GM19035 (cell line): ENCODE results near the gene GORASP2.

ENCODE experiments used
- ATAC-seq: cut with Tn5 transposase; IDR thresholded peaks from one replicate; pipeline ENCODE4 v1.9.1; 2021; ENCODE audit not compliant: unreplicated experiment

Gene GORASP2

GRCh38 chr2:170922634-170923494, 6.2 kb upstream of the GORASP2 start:
- no peak for ATAC-seq

DNA sequence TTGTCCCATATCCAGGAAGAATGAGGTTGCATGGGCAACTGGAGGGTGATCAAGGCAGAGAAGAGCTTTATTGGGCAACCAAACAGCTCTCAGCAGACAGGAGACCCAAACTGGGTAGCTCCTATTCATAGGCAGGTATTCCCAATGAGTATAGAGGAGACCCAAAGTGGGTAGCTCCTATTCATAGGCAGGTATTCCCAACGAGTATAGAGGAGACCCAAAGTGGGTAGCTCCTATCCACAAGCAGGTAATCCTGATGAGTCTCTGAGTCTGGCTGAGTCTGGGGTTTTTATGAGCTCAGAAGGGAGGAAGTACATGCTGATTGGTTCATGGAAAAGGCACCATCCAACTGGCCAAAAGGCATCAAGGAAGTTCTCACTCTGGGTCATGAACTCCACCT, 5.3 kb upstream of the GORASP2 start:
- ATAC-seq, result no peak

DNA sequence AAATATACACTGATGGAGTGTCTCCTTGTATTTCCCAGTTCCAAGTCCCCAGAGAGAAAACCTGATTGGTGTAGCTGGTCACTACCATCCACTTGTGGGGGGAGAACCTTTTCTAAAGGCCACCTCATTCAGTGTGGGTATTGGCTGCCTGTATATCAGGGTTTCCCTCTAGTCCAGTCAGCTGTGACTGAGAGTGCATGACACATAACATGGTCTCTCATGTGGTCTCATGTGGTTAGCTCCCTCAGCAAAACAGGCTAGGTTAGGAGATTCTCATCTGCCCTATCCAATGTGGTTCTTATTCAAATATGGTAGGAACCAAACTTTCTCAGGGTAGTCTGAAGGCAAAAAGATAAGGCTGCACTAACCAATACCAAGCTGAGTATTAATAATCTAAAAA, 4.1 kb upstream of the GORASP2 start:
- no peak for ATAC-seq

- ATAC-seq, result no peak
Measured at GRCh38 chr2:170925923-170926322, 3.1 kb upstream of the GORASP2 start.

DNA sequence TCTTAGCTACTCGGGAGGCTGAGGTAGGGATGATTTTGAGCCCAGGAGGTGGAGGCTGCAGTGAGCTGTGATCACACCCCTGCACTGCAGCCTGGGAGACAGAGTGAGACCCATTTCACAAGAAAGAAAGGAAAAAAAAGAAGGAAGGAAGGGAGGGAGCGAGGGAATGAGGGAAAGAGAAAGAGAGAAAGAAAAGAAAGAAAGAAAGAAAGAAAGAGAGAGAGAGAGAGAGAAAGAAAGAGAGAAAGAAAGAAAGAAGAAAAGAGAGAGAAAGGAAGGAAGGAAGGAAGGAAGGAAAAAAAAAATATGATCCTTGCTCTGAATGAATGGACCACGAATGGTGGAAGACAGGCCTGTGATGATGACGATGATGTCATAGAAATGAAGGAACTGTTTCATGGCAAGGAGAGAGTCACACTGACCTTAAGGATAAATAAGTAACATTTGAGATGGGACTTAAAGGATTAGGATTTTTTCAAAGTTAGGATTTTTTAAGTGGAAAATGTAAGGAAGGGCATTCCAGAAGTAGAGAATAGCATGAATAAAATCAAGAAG, 2.2 kb upstream of the GORASP2 start:
- ATAC-seq, result no peak

GRCh38 chr2:170928036-170928823, 823 bp upstream of the GORASP2 start:
- ATAC-seq, result no peak

DNA sequence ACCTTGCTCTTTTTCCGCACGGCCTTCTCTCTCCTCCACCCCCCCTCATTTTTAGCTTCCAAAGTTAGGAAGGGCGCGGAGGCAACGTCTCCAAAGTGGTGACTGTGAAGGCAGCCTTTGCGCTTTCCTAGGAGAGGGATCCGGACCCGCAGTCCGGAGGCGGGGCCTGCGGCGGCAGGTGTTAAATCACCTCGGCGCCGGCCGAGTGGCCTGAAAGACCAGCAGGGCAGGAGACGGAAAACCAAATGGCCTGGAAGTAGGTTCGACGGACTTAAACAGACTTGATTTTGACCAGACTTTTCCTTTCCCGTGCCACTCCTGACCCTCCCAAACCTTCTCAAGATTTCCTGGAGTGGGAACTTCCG, 615 bp downstream of the GORASP2 start:
- ATAC-seq, result peak; percentile 10

DNA sequence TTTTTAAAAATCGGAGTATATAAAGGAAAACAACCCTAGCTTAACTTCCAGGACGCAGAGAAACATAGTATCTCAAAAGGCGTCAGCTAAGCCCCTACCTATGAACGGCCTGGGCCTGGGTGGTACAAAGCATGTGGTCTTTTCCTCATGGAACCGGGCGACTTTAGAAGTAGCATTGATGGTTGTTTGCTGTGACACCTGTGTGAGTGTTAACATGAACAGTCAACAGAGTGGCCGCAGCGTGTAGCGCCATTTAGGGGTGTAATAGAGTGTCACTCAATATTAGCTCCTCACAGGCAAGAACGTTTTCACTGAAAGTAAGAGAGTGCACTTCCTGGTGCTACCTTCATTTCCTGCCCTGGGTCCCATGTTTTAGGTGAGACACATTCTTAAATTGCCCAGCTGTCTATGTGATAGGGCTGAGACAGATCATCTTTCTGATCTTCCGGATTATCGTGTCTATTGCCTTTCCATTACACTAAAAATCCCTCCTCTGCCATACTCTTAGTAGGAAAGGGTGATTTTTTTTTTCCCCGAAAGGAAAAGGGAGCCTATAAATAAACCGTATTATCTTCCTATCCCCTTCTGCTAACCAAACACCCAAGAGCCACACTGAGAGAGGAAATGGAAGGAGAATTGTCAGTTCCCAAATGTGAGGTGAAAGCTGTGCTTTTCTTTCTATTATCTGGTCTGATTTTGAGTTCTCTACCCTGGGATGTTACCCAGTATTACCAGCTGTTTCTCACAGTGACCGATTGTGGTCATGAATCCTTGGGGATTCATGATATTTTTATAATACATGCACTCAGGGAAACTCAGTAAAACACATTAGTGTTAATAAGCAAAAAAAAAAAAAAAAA, 1.3 kb downstream of the GORASP2 start:
- ATAC-seq, result peak; percentile 26

GRCh38 chr2:170930991-170931266, 1.9 kb downstream of the GORASP2 start:
- ATAC-seq, result no peak

DNA sequence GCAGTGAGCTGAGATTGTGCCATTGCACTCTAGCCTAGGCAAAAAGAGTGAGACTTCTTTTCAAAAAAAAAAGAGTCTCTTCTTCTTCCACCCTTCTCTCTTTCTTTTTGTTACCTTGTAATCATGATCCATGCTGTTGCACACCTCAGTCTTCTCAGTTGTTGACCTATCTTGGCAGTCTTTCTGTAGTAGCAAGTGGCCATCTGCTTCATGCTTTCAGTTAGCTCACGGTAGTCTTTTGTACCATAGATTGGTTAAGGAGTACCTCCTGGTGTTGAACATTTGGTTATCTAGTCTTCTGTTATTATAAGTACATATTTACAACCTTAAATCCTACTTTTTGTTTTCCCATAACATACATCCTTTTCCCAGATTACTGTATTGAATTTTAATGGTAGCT, 3.1 kb downstream of the GORASP2 start:
- no peak for ATAC-seq

- no peak for ATAC-seq
Measured at GRCh38 chr2:170932948-170933347, 3.9 kb downstream of the GORASP2 start.

DNA sequence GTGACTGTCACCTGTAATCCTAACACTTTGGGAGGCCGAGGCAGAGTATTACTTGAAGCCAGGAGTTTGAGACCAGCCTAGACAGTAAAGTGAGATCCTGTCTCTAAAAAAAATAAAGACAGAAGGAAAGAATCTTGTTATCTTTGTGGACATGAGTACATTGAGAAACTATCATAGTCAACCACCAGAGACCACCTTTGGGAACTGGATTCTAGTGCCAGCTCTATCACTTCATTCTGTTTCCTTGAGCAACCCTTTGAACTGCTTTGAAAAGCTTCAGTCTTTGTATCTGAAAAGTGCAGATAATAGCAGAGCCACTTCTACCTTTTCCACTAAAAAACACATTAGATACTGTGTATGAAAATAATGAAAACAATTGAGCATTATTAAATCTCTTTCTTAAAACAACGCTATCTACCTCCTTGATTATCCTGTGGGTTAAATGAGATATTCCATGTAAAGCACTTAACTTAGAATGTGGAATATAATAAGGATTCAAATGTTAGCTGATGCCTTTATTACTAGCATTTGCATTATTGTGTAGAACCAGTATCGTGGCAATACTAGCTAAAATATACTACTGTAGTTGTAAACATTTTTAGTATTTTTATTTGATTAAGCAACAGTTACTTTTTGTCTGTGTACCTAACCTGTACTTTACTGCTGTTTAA, 8.8 kb downstream of the GORASP2 start:
- no peak for ATAC-seq

- ATAC-seq, result no peak
Measured at GRCh38 chr2:170940066-170940465, 11.0 kb downstream of the GORASP2 start.

DNA sequence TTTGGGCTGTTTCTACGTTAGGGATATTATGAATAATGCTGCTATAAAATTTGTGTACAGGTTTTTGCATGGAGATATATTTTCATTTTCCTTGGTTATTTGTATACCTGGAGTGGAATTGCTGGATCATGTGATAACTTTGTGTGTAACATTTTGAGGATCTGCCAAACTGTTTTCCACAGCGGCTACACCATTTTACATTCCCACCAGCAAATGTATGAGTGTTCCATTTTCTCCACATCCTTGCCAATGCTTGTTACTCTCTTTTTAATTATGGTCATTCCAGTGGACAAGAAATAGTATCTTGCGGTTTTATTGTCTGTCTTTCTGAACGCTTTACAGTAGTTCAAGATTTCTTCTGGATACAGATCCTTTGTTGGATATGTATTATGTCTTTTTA, 13.6 kb downstream of the GORASP2 start:
- no peak for ATAC-seq

DNA sequence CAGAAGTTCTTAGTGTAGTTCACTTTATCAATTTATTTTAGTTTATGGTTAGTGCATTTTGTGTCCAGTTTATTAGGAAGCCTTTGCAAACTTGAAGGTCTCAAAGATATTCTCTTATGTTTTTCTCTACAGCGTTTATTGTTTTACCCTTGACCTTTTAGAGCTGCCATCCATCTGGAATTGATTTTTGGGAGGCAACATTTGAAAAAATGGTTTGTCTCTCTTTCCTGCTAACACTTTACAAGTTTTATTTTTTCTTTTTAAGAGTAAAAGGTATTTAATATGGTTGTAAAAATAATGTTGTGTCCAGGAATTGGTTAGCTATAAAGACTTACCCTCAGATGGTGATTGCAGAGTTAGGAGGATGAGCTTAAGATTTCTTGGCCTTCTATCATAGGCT, 14.0 kb downstream of the GORASP2 start:
- ATAC-seq, result no peak

DNA sequence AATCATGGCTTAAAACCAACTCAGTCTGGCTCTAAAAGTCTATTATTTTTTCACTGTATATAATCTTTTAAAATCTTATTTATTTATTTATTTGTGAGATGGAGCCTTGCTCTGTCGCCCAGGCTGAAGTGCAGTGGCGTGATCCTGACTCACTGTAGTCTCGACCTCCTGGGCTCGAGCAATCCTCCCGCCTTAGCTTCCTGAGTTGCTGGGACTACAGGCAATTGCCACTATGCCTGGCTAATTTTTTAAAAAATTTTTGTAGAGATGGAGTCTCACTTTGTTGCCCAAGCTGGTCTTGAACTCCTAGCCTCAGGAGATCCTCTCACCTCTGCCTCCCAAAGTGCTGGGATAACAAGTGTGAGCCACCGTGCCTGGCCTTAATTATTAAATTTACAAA, 14.5 kb downstream of the GORASP2 start:
- ATAC-seq, result no peak

DNA sequence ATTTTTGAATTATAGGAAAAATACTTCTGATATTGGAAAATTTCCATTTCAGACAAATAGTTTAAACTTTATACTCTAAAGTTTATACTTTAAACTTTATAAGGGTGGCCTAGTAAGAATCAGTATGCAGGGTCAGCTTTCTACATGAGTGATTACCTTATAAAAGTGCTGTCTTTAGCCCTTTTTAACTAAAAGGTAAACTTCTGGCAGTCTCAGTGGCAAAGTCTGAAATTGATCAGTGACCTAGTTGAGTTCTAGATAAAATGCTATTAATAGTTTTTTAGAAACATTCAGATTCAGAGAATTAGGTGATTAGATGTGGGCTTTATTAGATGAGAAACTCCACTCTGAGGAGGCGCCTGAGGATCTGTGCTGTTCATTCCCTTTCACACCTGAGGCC, 15.5 kb downstream of the GORASP2 start:
- no peak for ATAC-seq

DNA sequence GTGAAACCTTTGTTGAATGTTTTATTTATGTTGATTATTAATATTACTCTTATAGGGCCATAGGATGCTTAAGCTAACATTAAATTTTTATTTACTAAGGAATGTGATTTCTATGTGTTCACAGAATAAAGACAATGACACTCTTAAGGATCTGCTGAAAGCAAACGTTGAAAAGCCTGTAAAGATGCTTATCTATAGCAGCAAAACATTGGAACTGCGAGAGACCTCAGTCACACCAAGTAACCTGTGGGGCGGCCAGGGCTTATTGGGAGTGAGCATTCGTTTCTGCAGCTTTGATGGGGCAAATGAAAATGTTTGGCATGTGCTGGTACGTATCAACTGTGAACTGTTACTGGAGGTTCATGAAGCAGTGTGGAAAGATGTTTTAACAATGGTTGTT, 20.4 kb downstream of the GORASP2 start:
- ATAC-seq, result no peak

DNA sequence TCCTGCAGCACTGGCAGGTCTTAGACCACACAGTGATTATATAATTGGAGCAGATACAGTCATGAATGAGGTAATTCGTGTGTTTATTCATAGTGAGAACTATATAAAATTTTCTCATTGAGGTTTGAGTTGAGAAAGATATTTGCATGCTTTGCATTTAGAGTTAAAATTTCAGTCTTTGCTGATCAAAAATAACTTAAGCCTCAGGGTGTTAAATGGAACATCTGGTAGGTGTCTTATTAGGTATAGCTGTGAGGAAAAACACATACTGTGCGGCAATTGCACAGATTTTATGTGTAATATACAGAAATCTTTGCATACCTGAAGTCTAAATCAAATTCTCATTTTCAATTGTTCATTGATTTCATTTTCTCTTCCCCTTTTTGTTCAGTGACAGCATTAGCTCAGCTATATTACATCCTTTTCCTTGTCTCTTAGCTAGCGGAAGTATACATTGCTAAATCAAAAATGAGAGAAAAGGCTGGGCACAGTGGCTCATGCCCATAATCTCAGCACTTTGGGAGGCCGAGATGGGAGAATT, 21.2 kb downstream of the GORASP2 start:
- ATAC-seq, result peak; percentile 80

DNA sequence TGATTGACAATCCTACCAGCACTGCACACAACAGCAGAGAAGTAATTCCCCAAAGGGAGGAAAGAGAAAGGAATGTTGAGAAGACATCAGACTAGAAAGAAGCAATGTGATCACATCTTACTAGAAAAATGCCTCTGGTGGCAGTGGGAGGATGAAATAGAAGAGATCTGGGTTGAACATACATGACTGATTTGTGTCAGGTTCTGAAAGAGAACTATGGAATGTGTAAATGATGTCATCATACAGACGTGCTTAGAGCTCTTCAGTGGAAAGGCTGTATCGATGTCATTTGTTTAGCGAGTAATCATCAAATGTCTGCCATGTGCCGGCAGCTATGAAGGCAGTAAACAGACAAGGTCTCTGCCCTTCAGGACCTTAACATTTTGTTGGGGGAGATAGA, 24.9 kb downstream of the GORASP2 start:
- no peak for ATAC-seq

GRCh38 chr2:170963386-170963785, 34.3 kb downstream of the GORASP2 start:
- ATAC-seq, result no peak
